Measurements from ENCODE around the gene FMN2.

The FMN2 gene

GRCh38 chr1:240351690-240352089 is 260.0 kb downstream of the FMN2 start:
- no peak for TF ChIP-seq ZFX (IDR thresholded peaks at IDR 0.05; ENCODE audit: borderline replicate concordance)
- TF ChIP-seq CTCF (IDR thresholded peaks at IDR 0.05) = no peak
- H3K27ac ChIP-seq = no peak overlapping the region

GRCh38 chr1:240352769-240353168 is 261.1 kb downstream of the FMN2 start:
- TF ChIP-seq ZFX (IDR thresholded peaks at IDR 0.05; ENCODE audit: borderline replicate concordance) (no peak), CTCF (IDR thresholded peaks at IDR 0.05) (no peak)
- H3K27ac ChIP-seq = no peak overlapping the region

DNA sequence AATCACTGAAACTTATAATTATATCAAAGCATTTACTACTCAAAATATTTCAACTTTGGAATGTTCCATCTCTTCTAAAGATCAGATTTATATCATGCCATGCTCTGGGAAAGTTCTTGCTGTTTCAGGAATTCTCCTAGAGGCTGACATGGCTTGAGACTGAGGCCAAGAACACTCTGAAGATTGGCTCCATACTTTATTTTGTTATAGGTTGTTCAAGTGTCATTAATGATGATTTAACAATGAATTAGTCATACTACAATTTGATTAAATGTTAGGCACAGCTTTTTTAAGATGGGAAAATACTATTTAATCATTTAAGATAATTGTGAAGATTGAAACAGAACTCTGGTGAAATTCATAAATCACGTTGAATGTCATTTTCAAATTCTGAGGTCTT is 264.9 kb downstream of the FMN2 start:
- TF ChIP-seq ZFX (IDR thresholded peaks at IDR 0.05; ENCODE audit: borderline replicate concordance) (no peak), CTCF (IDR thresholded peaks at IDR 0.05) (no peak)
- no peak overlapping the region for H3K27ac ChIP-seq

DNA sequence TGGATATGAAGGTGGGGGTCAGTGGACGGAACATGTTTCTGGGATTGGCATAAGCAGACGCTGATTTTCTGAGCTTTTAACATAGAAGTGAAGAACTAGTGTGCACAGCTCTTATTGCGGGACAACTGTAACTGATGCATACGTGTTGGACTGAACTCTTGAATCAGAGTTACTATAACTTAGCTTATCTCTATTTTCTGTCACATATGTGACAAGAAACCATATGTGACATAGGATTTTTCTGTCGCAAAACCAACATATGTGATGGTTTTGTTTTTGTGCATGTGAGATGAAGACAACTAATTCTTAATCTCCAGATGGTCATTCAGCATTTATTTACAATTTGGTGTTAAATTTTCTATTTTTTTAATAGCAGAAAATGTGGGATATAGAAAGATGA is 270.4 kb downstream of the FMN2 start:
- no peak overlapping the region for H3K27ac ChIP-seq
- TF ChIP-seq CTCF (IDR thresholded peaks at IDR 0.05) (no peak), ZFX (IDR thresholded peaks at IDR 0.05; ENCODE audit: borderline replicate concordance) (no peak)

- no peak for TF ChIP-seq ZFX (IDR thresholded peaks at IDR 0.05; ENCODE audit: borderline replicate concordance)
- TF ChIP-seq CTCF (IDR thresholded peaks at IDR 0.05) = no peak
- no peak overlapping the region for H3K27ac ChIP-seq
These were observed 271.1 kb downstream of the FMN2 start for GRCh38 chr1:240362826-240363225.

DNA sequence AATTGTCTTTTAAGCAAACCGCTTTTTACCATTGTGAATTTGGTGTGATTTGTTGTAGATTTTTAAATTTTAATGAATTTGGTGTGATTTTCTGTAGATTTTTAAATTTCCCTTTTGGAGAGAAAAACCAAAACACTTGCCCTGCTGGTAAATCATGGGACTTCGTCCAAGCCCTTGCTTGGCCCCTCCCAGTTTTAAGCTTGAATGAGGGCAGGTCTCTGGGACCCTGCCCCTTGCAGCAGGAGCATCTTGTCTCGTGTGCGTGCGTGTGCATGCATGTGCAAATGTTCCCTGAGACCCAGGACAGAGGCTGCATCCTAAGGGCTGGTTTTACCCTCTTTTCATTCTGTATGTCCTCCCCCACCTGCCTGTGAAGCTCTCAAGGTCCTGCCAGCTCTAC is 271.6 kb downstream of the FMN2 start:
- H3K27ac ChIP-seq = no peak overlapping the region
- TF ChIP-seq CTCF (IDR thresholded peaks at IDR 0.05) (no peak), ZFX (IDR thresholded peaks at IDR 0.05; ENCODE audit: borderline replicate concordance) (no peak)

DNA sequence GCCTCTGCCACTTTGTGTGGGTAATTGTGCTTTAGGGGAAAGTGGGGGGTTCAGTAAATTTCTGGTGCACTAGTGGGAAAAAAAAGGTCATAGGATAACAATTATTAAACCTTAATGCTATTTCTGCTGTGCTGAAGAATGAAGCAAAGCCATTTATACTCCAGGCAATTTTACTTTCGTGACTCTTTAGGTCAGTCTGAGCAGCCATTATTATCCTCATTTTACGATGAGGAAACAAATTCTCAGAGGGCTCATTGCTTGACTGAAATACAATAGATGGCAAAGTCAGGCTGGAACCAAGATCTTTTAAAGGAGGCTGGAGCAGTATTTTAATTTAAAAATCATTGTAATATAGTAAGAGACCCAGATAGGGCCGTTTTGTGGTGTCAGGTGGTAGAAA is 272.2 kb downstream of the FMN2 start:
- H3K27ac ChIP-seq = no peak overlapping the region
- TF ChIP-seq ZFX (IDR thresholded peaks at IDR 0.05; ENCODE audit: borderline replicate concordance) (no peak), CTCF (IDR thresholded peaks at IDR 0.05) (no peak)
